Prostate gland (tissue), 2 donors: Measurements from ENCODE around the gene ZBED6.

Source experiments
- POLR2A ChIP-seq: fragments of 450-650 bp; IDR thresholded peaks from one replicate; pipeline ENCODE4 v1.6.1; 2016; ENCODE audit warnings: antibody characterized with exemption, mild to moderate bottlenecking
- TF ChIP-seq, protein P1 (sequence below), 4 experiments: fragments of 200-600 bp in 2 of 4; fragments of 450-650 bp in 2 of 4; sonication (generic) in 2 of 4; IDR thresholded peaks; 1 replicate in 3 of 4; 2 replicates in 1 of 4; pipeline ENCODE4 v1.5.1; 2016 to 2019; ENCODE audit warnings: antibody characterized with exemption in 4 of 4, mild to moderate bottlenecking in 2 of 4, moderate library complexity in 2 of 4

DNA sequence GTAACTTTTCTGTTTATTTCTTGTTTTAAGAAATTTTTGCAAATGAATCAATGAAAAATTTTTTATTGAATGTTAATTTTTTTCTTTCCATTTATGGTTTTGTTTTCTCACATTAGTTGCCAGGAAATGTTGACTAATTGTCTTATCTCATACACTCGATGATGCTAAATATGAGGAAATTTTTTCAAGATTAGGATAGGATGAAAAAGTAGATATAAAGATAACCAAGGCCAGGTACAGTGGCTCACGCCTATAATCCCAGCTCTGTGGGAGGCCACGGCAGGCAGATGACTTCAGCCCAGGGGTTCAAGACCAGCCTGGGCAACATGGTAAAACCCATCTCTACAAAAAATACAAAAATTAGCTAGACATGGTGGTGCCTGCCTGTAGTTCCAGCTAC lies 17.8 kb upstream of the ZBED6 start:
- no peak for TF ChIP-seq POLR2A
- TF ChIP-seq, protein P1, sequence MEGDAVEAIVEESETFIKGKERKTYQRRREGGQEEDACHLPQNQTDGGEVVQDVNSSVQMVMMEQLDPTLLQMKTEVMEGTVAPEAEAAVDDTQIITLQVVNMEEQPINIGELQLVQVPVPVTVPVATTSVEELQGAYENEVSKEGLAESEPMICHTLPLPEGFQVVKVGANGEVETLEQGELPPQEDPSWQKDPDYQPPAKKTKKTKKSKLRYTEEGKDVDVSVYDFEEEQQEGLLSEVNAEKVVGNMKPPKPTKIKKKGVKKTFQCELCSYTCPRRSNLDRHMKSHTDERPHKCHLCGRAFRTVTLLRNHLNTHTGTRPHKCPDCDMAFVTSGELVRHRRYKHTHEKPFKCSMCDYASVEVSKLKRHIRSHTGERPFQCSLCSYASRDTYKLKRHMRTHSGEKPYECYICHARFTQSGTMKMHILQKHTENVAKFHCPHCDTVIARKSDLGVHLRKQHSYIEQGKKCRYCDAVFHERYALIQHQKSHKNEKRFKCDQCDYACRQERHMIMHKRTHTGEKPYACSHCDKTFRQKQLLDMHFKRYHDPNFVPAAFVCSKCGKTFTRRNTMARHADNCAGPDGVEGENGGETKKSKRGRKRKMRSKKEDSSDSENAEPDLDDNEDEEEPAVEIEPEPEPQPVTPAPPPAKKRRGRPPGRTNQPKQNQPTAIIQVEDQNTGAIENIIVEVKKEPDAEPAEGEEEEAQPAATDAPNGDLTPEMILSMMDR (IDR thresholded peaks at IDR 0.05): no peak
